DOHH2 (cell line): ENCODE results near the gene PTPDC1.
"Not testable (repeated sequence)": the region's sequence is repeated elsewhere in the genome, so short reads cannot be mapped to it uniquely, and the experiment has no call there.

Experiments used
- H3F3A ChIP-seq: fragments of 200-600 bp; sonication (generic), shearing (Covaris generic); 2 replicates; pipeline ENCODE4 v1.6.0; 2016; ENCODE audit warnings: antibody characterized with exemption, mild to moderate bottlenecking; ENCODE audit not compliant: control insufficient read depth, insufficient read depth
- H3K27ac ChIP-seq: fragments of 200-600 bp; sonication (generic); 2 replicates; pipeline ENCODE4 v1.5.1; 2014; ENCODE audit warnings: low read depth, mild to moderate bottlenecking, low read length, moderate library complexity
- H3K27me3 ChIP-seq: fragments of 200-600 bp; sonication (generic); 2 replicates; pipeline ENCODE4 v1.6.1; 2014; ENCODE audit warnings: mild to moderate bottlenecking, low read length, mixed read lengths; ENCODE audit not compliant: control insufficient read depth
- H3K36me3 ChIP-seq: fragments of 200-600 bp; sonication (generic); 2 replicates; pipeline ENCODE4 v1.6.1; 2014; ENCODE audit warnings: mild to moderate bottlenecking, low read length, moderate library complexity, mixed read lengths; ENCODE audit not compliant: control insufficient read depth
- H3K4me1 ChIP-seq: fragments of 200-600 bp; sonication (generic); 2 replicates; pipeline ENCODE4 v1.6.1; 2014; ENCODE audit warnings: mild to moderate bottlenecking, low read length, mixed read lengths; ENCODE audit not compliant: control insufficient read depth
- H3K4me2 ChIP-seq: fragments of 200-600 bp; sonication (generic); 2 replicates; pipeline ENCODE4 v1.6.0; 2014; ENCODE audit warnings: mild to moderate bottlenecking, low read length, moderate library complexity
- H3K4me3 ChIP-seq: fragments of 200-600 bp; sonication (generic); 2 replicates; pipeline ENCODE4 v1.5.1; 2014; ENCODE audit warnings: mild to moderate bottlenecking, low read length, mixed read lengths
- H3K79me2 ChIP-seq: fragments of 200-600 bp; sonication (generic); 2 replicates; pipeline ENCODE4 v1.6.1; 2014; ENCODE audit warnings: mild to moderate bottlenecking, low read length, mixed read lengths; ENCODE audit not compliant: control insufficient read depth
- H3K9me2 ChIP-seq: fragments of 200-600 bp; sonication (generic); replicated peaks from 2 replicates; pipeline ENCODE4 v1.6.1; 2014; ENCODE audit warnings: mild to moderate bottlenecking, low read length, mixed read lengths; ENCODE audit not compliant: control insufficient read depth
- H3K9me3 ChIP-seq: fragments of 200-600 bp; sonication (generic); 2 replicates; pipeline ENCODE4 v1.6.1; 2014; ENCODE audit warnings: antibody characterized with exemption, low read length, mixed read lengths; ENCODE audit not compliant: control insufficient read depth, insufficient read depth
- H4K20me1 ChIP-seq: fragments of 200-600 bp; sonication (generic); 2 replicates; pipeline ENCODE4 v1.6.0; 2014; ENCODE audit warnings: low read depth, mild to moderate bottlenecking, antibody characterized with exemption, low read length, moderate library complexity; ENCODE audit not compliant: control insufficient read depth, insufficient read depth
- EZH2phosphoT487 ChIP-seq: fragments of 200-600 bp; sonication (generic); IDR thresholded peaks from 2 replicates; pipeline ENCODE4 v1.6.1; 2017; ENCODE audit warnings: borderline replicate concordance, mild to moderate bottlenecking, antibody characterized with exemption, low read length, moderate library complexity, mixed read lengths
- TF ChIP-seq, protein P1 (sequence below): fragments of 200-600 bp; sonication (generic); IDR thresholded peaks from one replicate; pipeline ENCODE4 v1.5.1; 2014; ENCODE audit warnings: antibody characterized with exemption, mild to moderate bottlenecking, low read depth, low read length; ENCODE audit not compliant: poor library complexity, severe bottlenecking

Gene PTPDC1

DNA sequence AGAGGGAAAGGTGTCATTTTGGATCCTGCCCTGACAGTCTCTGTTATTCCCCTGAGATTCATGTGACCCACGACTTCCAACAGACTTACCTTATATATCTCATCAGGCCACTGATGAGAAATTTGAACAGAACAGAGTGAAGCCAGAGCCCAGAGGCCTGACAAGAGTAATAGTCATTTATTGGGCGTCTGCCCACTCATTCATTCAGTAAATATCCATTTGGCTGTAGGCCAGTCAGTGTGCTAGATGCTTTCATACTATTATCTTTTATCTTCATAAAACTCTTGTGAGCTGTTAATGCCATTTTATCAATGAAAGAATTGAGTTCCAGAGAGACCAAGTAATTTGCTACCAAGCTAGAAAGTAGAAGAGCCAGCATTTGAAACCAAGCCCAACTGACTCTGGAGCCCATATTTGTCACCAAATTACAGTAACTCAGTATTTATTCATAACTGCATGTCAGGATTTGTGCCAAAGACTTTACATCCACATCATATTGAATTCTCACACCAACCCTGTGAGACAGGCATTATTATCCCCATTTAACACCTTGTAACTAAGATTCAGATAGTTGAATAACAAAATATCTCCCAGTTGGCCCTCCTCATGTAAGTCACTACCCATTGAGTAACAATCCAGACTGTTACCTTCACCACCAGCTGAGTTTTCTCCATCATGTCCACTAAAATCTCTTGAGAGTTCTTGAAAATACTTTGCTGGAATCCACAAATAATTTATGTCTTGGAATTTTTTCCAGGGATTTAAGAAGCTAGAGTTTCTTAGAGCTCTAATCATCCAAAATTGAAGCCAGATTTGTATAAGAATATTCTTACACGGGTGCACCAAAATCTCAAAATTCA is 2.5 kb downstream of the PTPDC1 start:
- no peaks in the 10 kb centered on the region; the same call in 1 of the 2 replicates for H3K27me3 ChIP-seq
- H3F3A ChIP-seq = no peaks in the 10 kb centered on the region
- no peak overlapping the region for H3K4me2 ChIP-seq
- H4K20me1 ChIP-seq = no peaks in the 10 kb centered on the region
- H3K4me3 ChIP-seq = no peak overlapping the region
- H3K9me2 ChIP-seq = no peaks in the 10 kb centered on the region
- H3K4me1 ChIP-seq = no peaks in the 10 kb centered on the region
- no peaks in the 10 kb centered on the region for H3K36me3 ChIP-seq
- TF ChIP-seq, protein P1, sequence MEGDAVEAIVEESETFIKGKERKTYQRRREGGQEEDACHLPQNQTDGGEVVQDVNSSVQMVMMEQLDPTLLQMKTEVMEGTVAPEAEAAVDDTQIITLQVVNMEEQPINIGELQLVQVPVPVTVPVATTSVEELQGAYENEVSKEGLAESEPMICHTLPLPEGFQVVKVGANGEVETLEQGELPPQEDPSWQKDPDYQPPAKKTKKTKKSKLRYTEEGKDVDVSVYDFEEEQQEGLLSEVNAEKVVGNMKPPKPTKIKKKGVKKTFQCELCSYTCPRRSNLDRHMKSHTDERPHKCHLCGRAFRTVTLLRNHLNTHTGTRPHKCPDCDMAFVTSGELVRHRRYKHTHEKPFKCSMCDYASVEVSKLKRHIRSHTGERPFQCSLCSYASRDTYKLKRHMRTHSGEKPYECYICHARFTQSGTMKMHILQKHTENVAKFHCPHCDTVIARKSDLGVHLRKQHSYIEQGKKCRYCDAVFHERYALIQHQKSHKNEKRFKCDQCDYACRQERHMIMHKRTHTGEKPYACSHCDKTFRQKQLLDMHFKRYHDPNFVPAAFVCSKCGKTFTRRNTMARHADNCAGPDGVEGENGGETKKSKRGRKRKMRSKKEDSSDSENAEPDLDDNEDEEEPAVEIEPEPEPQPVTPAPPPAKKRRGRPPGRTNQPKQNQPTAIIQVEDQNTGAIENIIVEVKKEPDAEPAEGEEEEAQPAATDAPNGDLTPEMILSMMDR = no peak
- no peak for TF ChIP-seq EZH2phosphoT487
- no peaks in the 10 kb centered on the region for H3K79me2 ChIP-seq
- no peak overlapping the region for H3K27ac ChIP-seq
- no peaks in the 10 kb centered on the region for H3K9me3 ChIP-seq

DNA sequence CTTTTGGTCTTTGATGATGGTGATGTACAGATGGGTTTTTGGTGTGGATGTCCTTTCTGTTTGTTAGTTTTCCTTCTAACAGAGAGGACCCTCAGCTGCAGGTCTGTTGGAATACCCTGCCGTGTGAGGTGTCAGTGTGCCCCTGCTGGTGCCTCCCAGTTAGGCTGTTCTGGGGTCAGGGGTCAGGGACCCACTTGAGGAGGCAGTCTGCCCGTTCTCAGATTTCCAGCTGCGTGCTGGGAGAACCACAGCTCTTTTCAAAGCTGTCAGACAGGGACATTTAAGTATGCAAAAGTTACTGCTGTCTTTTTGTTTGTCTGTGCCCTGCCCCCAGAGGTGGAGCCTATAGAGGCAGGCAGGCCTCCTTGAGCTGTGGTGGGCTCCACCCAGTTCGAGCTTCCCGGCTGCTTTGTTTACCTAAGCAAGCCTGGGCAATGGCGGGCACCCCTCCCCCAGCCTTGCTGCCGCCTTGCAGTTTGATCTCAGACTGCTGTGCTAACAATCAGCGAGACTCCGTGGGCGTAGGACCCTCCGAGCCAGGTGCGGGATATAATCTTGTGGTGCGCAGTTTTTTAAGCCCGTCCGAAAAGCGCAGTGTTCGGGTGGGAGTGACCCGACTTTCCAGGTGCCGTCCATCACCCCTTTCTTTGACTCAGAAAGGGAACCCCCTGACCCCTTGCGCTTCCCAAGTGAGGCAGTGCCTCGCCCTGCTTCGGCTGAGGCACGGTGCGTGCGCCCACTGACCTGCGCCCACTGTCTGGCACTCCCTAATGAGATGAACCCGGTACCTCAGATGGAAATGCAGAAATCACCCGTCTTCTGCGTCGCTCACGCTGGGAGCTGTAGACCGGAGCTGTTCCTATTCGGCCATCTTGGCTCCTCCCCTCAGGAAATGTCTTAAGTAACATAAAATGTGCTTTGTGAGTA is 10.2 kb downstream of the PTPDC1 start:
- not testable (repeated sequence) for H3K9me2 ChIP-seq, H4K20me1 ChIP-seq, H3K4me2 ChIP-seq, H3K36me3 ChIP-seq, H3K4me1 ChIP-seq, H3K27ac ChIP-seq, H3F3A ChIP-seq, H3K79me2 ChIP-seq, H3K4me3 ChIP-seq, H3K27me3 ChIP-seq, H3K9me3 ChIP-seq

GRCh38 chr9:94096819-94097577 is 12.7 kb downstream of the PTPDC1 start:
- Histone ChIP-seq H3K27me3 (no peaks in the 10 kb centered on the region), H3K9me3 (no peaks in the 10 kb centered on the region), H4K20me1 (no peaks in the 10 kb centered on the region), H3F3A (no peaks in the 10 kb centered on the region), H3K9me2 (no peaks in the 10 kb centered on the region), H3K27ac (no peak overlapping the region), H3K36me3 (no peaks in the 10 kb centered on the region), H3K79me2 (no peaks in the 10 kb centered on the region), H3K4me1 (no peaks in the 10 kb centered on the region), H3K4me3 (no peak overlapping the region), H3K4me2 (no peak overlapping the region)
- no peak for TF ChIP-seq EZH2phosphoT487
- TF ChIP-seq, protein P1 = no peak
